ENCODE data around the gene STXBP6.

- no peak for TF ChIP-seq RCOR1 (conservative IDR thresholded peaks at IDR 0.05; ENCODE audit: low read depth, low read length)
- TF ChIP-seq CTCF (IDR thresholded peaks at IDR 0.05 in 2 of 3, conservative IDR thresholded peaks at IDR 0.05 in 1 of 3; ENCODE audit: control insufficient read depth in 2 of 3, extremely low read depth in 1 of 3, insufficient read depth in 1 of 3, low read depth in 3 of 3, low read length in 3 of 3): no peak
- TF ChIP-seq POLR2A (IDR thresholded peaks at IDR 0.05; ENCODE audit: low read depth, low read length): no peak
Observed at GRCh38 chr14:24895243-24895583, 154.7 kb downstream of the STXBP6 start.
